Endodermal cell (in vitro differentiated cells): Measurements from ENCODE around the gene ZNF460. TPM values are rescaled to one million over a fixed set of nuclear protein-coding genes. Genes with fewer than 3 reads are reported as not detected.

Experiments used
- DNase-seq: peaks from one replicate; pipeline ENCODE4 v3.0.0-alpha.2; 2017
- H3K27ac ChIP-seq: 2 replicates; pipeline ENCODE4 v1.5.1; 2013; ENCODE audit warnings: mild to moderate bottlenecking, low read depth, low read length, moderate library complexity
- H3K27me3 ChIP-seq: 2 replicates; pipeline ENCODE4 v1.6.1; 2013; ENCODE audit warnings: mild to moderate bottlenecking, low read length, moderate library complexity; ENCODE audit not compliant: insufficient read depth, control insufficient read depth, poor library complexity, severe bottlenecking
- H3K36me3 ChIP-seq: 2 replicates; pipeline ENCODE4 v1.7.0; 2013; ENCODE audit warnings: mild to moderate bottlenecking, low read length, moderate library complexity; ENCODE audit not compliant: control insufficient read depth, insufficient read depth
- H3K4me1 ChIP-seq: one replicate; pipeline ENCODE4 v1.7.0; 2013; ENCODE audit warnings: low read length; ENCODE audit not compliant: control insufficient read depth, insufficient read depth
- H3K4me3 ChIP-seq: 2 replicates; pipeline ENCODE4 v1.5.1; 2013; ENCODE audit warnings: mild to moderate bottlenecking, low read length, moderate library complexity
- H3K9ac ChIP-seq: 2 replicates; pipeline ENCODE4 v1.6.1; 2013; ENCODE audit warnings: mild to moderate bottlenecking, low read length, moderate library complexity; ENCODE audit not compliant: poor library complexity, severe bottlenecking; ENCODE audit errors: extremely low read depth
- H3K9me3 ChIP-seq: 2 replicates; pipeline ENCODE4 v1.6.1; 2013; ENCODE audit warnings: mild to moderate bottlenecking, low read length, moderate library complexity; ENCODE audit not compliant: control insufficient read depth
- H3K27ac Mint-ChIP-seq: 2 replicates; pipeline ENCODE4 v1.8.0; 2020; ENCODE audit warnings: mixed read lengths
- H3K27me3 Mint-ChIP-seq: 2 replicates; pipeline ENCODE4 v1.8.0; 2021; ENCODE audit warnings: mild to moderate bottlenecking, mixed read lengths; ENCODE audit not compliant: insufficient read depth
- H3K36me3 Mint-ChIP-seq: 2 replicates; pipeline ENCODE4 v1.8.0; 2020; ENCODE audit warnings: low read depth, mixed read lengths
- H3K4me1 Mint-ChIP-seq: 2 replicates; pipeline ENCODE4 v1.8.0; 2020; ENCODE audit warnings: mixed read lengths
- H3K4me3 Mint-ChIP-seq: 2 replicates; pipeline ENCODE4 v1.8.0; 2020; ENCODE audit warnings: mild to moderate bottlenecking, moderate library complexity, mixed read lengths
- H3K9me3 Mint-ChIP-seq: 2 replicates; pipeline ENCODE4 v1.8.0; 2020; ENCODE audit warnings: mild to moderate bottlenecking, mixed read lengths
- CTCF ChIP-seq: fragments of 200-600 bp; sonication (generic); conservative IDR thresholded peaks from 2 replicates; pipeline ENCODE4 v1.5.0; 2021; ENCODE audit warnings: antibody characterized with exemption, mild to moderate bottlenecking
- WGBS, 2 experiments: methylation state at CpG; one replicate each; pipeline versions ENCODE4 v1.1.5 to v1.1.7; 2013; ENCODE audit warnings: missing lambda C conversion rate in 2 of 2, mixed read lengths in 1 of 2; ENCODE audit not compliant: insufficient coverage in 1 of 2, insufficient read length in 1 of 2; 5-methylcytosine and 5-hydroxymethylcytosine counted together
- total RNA-seq, 2 donors: library from RNA; stranded (reverse); fragmentation: NEBNext Ultra II Directional in 1 of 2; extraction: Animal tissue kit (Norgen Biotek cat#: 25700) in 1 of 2; gene quantifications; 2 replicates in 1 of 2; 3 replicates in 1 of 2; pipeline ENCODE4 v1.2.1, GENCODE V29; 2021

Gene ZNF460
- total RNA-seq, 2 donors from 2014 or later, result 63.9 to 64.0 TPM

GRCh38 chr19:57308514-57308913 lies 28.2 kb downstream of the ZNF460 start:
- peaks cover 19% of the 10 kb centered on the region for H3K9me3 Mint-ChIP-seq
- H3K27ac Mint-ChIP-seq, result no peak overlapping the region
- no peak for TF ChIP-seq CTCF
- Histone ChIP-seq H3K36me3 (peaks cover 14% of the 10 kb centered on the region), H3K27ac (no peak overlapping the region), H3K27me3 (peaks cover 23% of the 10 kb centered on the region), H3K4me3 (no peak overlapping the region), H3K9me3 (no peaks in the 10 kb centered on the region), H3K4me1 (no peaks in the 10 kb centered on the region), H3K9ac (no peak overlapping the region)
- H3K27me3 Mint-ChIP-seq, result peaks cover 26% of the 10 kb centered on the region
- no peaks in the 10 kb centered on the region for H3K4me1 Mint-ChIP-seq
- no peak overlapping the region for H3K4me3 Mint-ChIP-seq
- no peak for DNase-seq
- H3K36me3 Mint-ChIP-seq, result peaks cover 9% of the 10 kb centered on the region

- no peak overlapping the region for H3K4me3 Mint-ChIP-seq
- WGBS, 2 experiments, result 74 to 92% methylated on average over 2 of the region's 2 CpGs
- DNase-seq, result no peak
- Histone ChIP-seq H3K36me3 (no peaks in the 10 kb centered on the region), H3K27me3 (peaks cover 45% of the 10 kb centered on the region), H3K27ac (no peak overlapping the region), H3K9ac (no peak overlapping the region), H3K9me3 (no peaks in the 10 kb centered on the region), H3K4me3 (no peak overlapping the region), H3K4me1 (no peaks in the 10 kb centered on the region)
- no peak overlapping the region for H3K27ac Mint-ChIP-seq
- peaks cover 19% of the 10 kb centered on the region for H3K9me3 Mint-ChIP-seq
- H3K36me3 Mint-ChIP-seq, result no peaks in the 10 kb centered on the region
- no peak for TF ChIP-seq CTCF
- H3K27me3 Mint-ChIP-seq, result peaks cover 49% of the 10 kb centered on the region
- H3K4me1 Mint-ChIP-seq, result no peaks in the 10 kb centered on the region
Measured at GRCh38 chr19:57310792-57311191, 30.5 kb downstream of the ZNF460 start.

GRCh38 chr19:57314146-57314545 lies 33.9 kb downstream of the ZNF460 start:
- no peak overlapping the region for H3K4me3 Mint-ChIP-seq
- H3K4me1 ChIP-seq, result no peaks in the 10 kb centered on the region
- 76 to 84% methylated on average over 4 of the region's 4 CpGs for WGBS, 2 experiments

More at GRCh38 chr19:57314146-57314545, 33.9 kb downstream of the ZNF460 start:
- H3K27ac Mint-ChIP-seq, result no peak overlapping the region
- H3K9me3 Mint-ChIP-seq, result peaks cover 7% of the 10 kb centered on the region
- H3K36me3 ChIP-seq, result no peaks in the 10 kb centered on the region
- H3K4me3 ChIP-seq, result no peak overlapping the region
- no peak for TF ChIP-seq CTCF
- no peak overlapping the region for H3K9ac ChIP-seq
- H3K4me1 Mint-ChIP-seq, result no peaks in the 10 kb centered on the region
- H3K27ac ChIP-seq, result no peak overlapping the region
- DNase-seq, result no peak
- peaks cover 70% of the 10 kb centered on the region for H3K27me3 ChIP-seq
- no peaks in the 10 kb centered on the region for H3K9me3 ChIP-seq
- H3K27me3 Mint-ChIP-seq, result peaks cover 75% of the 10 kb centered on the region
- no peaks in the 10 kb centered on the region for H3K36me3 Mint-ChIP-seq
